ENCODE measurements around the gene IL25.

GRCh38 chr14:23358553-23359166 lies 13.9 kb upstream of the IL25 start:
- no peak for TF ChIP-seq CTCF (conservative IDR thresholded peaks at IDR 0.05)
- no peak for TF ChIP-seq ZFX (IDR thresholded peaks at IDR 0.05)

All from C4-2B (cell line).